ENCODE measurements around the gene TP73.

GRCh38 chr1:3607703-3608065 is 44.6 kb upstream of the TP73 start:
- no peak for TF ChIP-seq TAF1 (IDR thresholded peaks at IDR 0.05; ENCODE audit: borderline replicate concordance, insufficient read depth, low read length)
- TF ChIP-seq POLR2AphosphoS5 (IDR thresholded peaks at IDR 0.05; ENCODE audit: low read depth, low read length), result no peak
- TF ChIP-seq REST (IDR thresholded peaks at IDR 0.05; ENCODE audit: insufficient read depth in 1 of 2, low read depth in 2 of 2, low read length in 2 of 2), result no peak
- no peak for TF ChIP-seq SIN3A (IDR thresholded peaks at IDR 0.05; ENCODE audit: borderline replicate concordance, insufficient read depth, low read length)
- TF ChIP-seq FOXP2 (optimal IDR thresholded peaks at IDR 0.05; ENCODE audit: borderline replicate concordance, extremely low read depth, extremely low read length, insufficient read depth), result no peak
